ENCODE results near the gene CAMK1D. TPM values are rescaled to one million over a fixed set of nuclear protein-coding genes. Genes with fewer than 3 reads are reported as not detected.
"Not testable (repeated sequence)": the region's sequence is repeated elsewhere in the genome, so short reads cannot be mapped to it uniquely, and the experiment has no call there.

CAMK1D gene
- total RNA-seq, 4 donors from 2014 or later, result 5.6 to 23.9 (median 7.4) TPM

DNA sequence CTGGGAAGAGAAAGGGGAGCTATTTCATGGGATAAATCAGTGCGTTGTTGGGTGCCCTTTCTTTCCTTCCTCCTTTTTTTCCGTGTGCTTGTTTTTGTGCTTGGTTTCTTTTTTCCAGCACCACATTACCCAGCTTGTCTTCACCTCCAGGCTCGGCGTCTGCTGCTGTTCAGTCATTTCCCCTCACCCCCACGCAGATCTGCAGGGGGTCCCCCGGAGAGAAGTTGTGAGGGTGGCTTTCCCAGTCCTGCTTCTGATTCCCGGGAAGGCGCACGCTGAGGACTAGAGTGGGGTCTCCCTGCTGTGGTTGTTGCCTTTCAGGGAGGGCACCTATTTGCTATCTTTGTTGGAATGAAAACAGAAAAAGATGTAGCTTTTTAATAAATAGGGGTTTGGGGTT lies 1.6 kb downstream of the CAMK1D start:
- Histone ChIP-seq H3K36me3 (no peaks in the 10 kb centered on the region), H3K27ac (peak overlapping the region in 3 of 4 donors; percentile 85 to 96 (median 90)), H3K4me1 (peaks cover 0 to 15% (median 4%) of the 10 kb centered on the region in 4 donors), H3K27me3 (no peaks in the 10 kb centered on the region), H3K4me3 (peak overlapping the region; percentile 87 to 94 (median 92)), H3K9me3 (no peaks in the 10 kb centered on the region)
- DNase-seq, result no peak
- TF ChIP-seq POLR2A (IDR thresholded peaks at IDR 0.05), result no peak
- TF ChIP-seq, protein P1, sequence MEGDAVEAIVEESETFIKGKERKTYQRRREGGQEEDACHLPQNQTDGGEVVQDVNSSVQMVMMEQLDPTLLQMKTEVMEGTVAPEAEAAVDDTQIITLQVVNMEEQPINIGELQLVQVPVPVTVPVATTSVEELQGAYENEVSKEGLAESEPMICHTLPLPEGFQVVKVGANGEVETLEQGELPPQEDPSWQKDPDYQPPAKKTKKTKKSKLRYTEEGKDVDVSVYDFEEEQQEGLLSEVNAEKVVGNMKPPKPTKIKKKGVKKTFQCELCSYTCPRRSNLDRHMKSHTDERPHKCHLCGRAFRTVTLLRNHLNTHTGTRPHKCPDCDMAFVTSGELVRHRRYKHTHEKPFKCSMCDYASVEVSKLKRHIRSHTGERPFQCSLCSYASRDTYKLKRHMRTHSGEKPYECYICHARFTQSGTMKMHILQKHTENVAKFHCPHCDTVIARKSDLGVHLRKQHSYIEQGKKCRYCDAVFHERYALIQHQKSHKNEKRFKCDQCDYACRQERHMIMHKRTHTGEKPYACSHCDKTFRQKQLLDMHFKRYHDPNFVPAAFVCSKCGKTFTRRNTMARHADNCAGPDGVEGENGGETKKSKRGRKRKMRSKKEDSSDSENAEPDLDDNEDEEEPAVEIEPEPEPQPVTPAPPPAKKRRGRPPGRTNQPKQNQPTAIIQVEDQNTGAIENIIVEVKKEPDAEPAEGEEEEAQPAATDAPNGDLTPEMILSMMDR (IDR thresholded peaks at IDR 0.05), result no peak

DNA sequence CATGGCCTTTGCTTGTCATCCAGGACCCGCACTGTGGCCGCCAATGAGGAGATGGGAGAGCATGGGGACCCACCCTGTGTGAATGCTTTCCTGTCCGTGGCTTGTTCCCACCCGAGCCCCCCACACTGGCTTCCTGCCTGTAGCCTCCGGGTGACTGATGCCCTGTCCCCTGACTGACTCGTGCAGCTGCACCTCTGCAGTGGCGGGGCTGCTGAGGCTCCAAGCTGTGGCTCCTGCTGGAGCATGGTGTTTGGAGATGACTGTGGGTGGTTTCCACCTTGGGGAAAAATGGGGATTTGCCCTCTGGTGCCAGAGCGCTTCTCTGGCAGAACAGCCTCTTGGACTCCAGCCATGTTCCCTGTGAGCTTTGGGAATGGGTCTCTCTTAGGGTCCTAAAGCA lies 2.1 kb downstream of the CAMK1D start:
- TF ChIP-seq, protein P1 (IDR thresholded peaks at IDR 0.05), result no peak
- TF ChIP-seq POLR2A (IDR thresholded peaks at IDR 0.05), result no peak
- no peaks in the 10 kb centered on the region for H3K9me3 ChIP-seq
- H3K4me3 ChIP-seq, result peak overlapping the region in 1 of 4 donors; percentile 90
- H3K27me3 ChIP-seq, result no peaks in the 10 kb centered on the region
- no peaks in the 10 kb centered on the region for H3K36me3 ChIP-seq
- H3K4me1 ChIP-seq, result peaks cover 0 to 15% (median 4%) of the 10 kb centered on the region in 4 donors
- H3K27ac ChIP-seq, result peak overlapping the region in 1 of 4 donors; percentile 96
- DNase-seq, result peak in 2 of 3 donors; percentile 33 to 49

DNA sequence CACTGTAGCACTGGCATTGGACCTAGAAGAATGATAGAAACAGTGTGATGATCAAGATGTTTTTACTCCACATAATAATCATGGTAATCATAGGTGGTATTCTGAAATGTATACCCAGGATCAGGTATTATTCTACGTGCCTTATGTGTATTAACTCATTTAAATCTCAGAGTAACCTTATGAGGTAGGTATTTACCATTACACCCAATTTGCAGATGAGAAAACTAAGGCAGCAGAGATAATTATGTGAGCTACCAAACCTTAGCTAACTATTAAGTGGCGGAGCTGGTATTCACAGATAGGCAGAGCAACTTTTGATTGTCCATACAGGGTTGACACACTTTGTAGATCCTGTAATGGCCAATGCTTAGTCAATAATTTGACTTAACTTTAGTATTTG lies 2.5 kb downstream of the CAMK1D start:
- Histone ChIP-seq H3K36me3 (no peaks in the 10 kb centered on the region), H3K4me1 (peaks cover 0 to 15% (median 4%) of the 10 kb centered on the region in 4 donors), H3K27me3 (no peaks in the 10 kb centered on the region), H3K27ac (peak overlapping the region in 1 of 4 donors; percentile 96), H3K9me3 (no peaks in the 10 kb centered on the region), H3K4me3 (no peak overlapping the region)
- DNase-seq, result no peak
- TF ChIP-seq, protein P1 (IDR thresholded peaks at IDR 0.05), result no peak
- TF ChIP-seq POLR2A (IDR thresholded peaks at IDR 0.05), result no peak

DNA sequence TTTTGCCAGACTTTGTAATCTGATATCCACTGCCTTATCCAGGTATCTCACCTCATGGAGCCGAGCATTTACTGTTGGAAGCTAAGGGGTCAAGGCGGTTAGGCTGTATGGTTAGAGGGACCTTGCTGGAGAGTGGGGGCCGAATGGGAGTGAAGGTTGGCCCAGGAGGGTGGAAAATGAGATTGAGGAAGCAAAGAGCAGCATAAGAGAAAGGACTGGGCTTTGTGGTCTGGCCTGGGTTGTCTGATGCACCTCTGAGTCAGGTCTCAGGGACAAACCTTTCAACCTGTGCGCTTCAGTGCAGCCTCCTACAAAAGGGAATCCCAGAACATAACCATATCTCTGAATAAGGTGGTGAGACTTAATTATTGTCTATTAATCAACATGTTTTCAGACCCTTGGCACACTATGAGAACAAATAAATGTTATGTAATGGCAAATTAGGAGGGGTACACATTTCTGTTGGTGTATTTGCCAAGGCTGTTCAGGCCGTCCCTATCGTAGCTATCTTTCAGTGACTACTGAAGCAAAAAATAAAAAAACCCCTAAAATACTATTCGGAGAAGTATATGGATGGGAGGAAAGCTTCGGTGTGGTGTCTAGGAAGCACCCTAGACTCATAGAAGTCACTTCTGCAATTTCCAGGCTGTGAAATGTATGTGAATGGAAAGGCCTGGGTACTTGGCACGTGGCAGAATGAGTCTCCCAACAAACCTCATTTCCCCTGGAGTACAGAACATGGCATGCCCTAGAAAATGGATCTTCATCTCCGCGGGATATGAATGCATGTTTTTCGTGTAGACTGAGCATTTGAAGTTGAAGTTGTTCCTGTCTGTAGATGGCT lies 4.3 kb downstream of the CAMK1D start:
- Histone ChIP-seq H3K36me3 (no peaks in the 10 kb centered on the region), H3K27ac (no peak overlapping the region), H3K9me3 (no peaks in the 10 kb centered on the region), H3K27me3 (no peaks in the 10 kb centered on the region), H3K4me1 (peaks cover 0 to 9% (median 4%) of the 10 kb centered on the region in 4 donors), H3K4me3 (no peak overlapping the region)
- TF ChIP-seq, protein P1 (IDR thresholded peaks at IDR 0.05), result no peak
- TF ChIP-seq POLR2A (IDR thresholded peaks at IDR 0.05), result no peak
- no peak for DNase-seq

DNA sequence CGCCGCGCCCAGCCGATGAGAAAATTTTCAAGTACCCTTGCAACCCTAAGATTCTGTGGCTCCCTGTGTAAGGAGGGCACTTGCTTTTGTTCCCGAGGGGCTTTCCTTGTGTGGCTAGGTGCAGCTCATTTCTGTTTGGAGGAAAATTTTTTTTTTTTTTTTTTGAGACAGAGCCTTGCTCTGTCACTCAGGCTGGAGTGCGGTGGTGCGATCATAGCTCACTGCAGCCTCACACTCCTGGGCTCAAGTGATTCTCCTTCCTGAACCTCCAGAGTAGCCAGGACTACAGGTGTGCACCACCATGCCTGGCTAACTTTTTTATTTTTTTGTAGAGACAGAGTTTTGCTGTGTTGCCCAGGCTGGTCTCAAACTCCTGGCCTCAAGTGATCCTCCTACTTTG lies 5.3 kb downstream of the CAMK1D start:
- not testable (repeated sequence) for H3K27ac ChIP-seq, H3K27me3 ChIP-seq, H3K36me3 ChIP-seq, H3K9me3 ChIP-seq, DNase-seq, H3K4me3 ChIP-seq
- peaks cover 0 to 16% (median 4%) of the 10 kb centered on the region in 4 donors for H3K4me1 ChIP-seq

DNA sequence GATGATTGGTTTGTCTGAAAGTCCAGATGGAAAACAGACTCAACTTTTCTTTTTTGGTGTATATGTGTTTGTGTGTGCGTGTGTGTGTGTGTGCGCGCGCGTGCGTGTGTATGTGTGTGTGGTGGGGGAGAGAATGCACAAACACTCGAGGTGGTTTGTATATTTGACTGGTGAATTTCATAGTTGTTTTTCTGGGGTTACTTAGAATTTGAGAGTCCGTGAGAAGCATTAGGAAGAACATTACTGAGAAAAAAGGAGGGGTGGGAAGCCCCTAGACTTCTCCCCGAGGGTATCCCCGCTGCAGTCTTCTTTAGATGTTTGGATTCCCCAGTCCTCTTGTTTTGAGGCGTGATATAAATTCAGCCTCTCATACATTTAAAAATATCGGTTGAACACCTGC lies 6.0 kb downstream of the CAMK1D start:
- TF ChIP-seq POLR2A (IDR thresholded peaks at IDR 0.05), result no peak
- TF ChIP-seq, protein P1 (IDR thresholded peaks at IDR 0.05), result no peak
- H3K9me3 ChIP-seq, result no peaks in the 10 kb centered on the region

More for the DNA sequence above, 6.0 kb downstream of the CAMK1D start:
- H3K27ac ChIP-seq, result no peak overlapping the region
- no peaks in the 10 kb centered on the region for H3K27me3 ChIP-seq
- H3K4me1 ChIP-seq, result peaks cover 0 to 16% (median 4%) of the 10 kb centered on the region in 4 donors
- DNase-seq, result no peak
- H3K36me3 ChIP-seq, result no peaks in the 10 kb centered on the region
- H3K4me3 ChIP-seq, result no peak overlapping the region
